Subcutaneous abdominal adipose tissue (tissue), 5 donors: Measurements from ENCODE around the gene VWA1.
"Not testable (repeated sequence)": the region's sequence is repeated elsewhere in the genome, so short reads cannot be mapped to it uniquely, and the experiment has no call there.

Experiments
- H3K27ac ChIP-seq: one replicate; pipeline ENCODE4 v1.7.0; 2013; ENCODE audit warnings: low read depth, mild to moderate bottlenecking, inconsistent platforms, low read length, moderate library complexity
- H3K27me3 ChIP-seq, 5 donors: one replicate each; pipeline ENCODE4 v1.7.0; 2013; ENCODE audit warnings: low read length in 5 of 5, inconsistent platforms in 1 of 5; ENCODE audit not compliant: control insufficient read depth in 5 of 5, insufficient read depth in 4 of 5
- H3K36me3 ChIP-seq, 5 donors: one replicate each; pipeline ENCODE4 v1.7.0; 2013; ENCODE audit warnings: low read length in 5 of 5; ENCODE audit not compliant: control insufficient read depth in 5 of 5, insufficient read depth in 5 of 5
- H3K4me1 ChIP-seq, 5 donors: one replicate each; pipeline ENCODE4 v1.7.0; 2013; ENCODE audit warnings: low read length in 5 of 5, mild to moderate bottlenecking in 3 of 5, moderate library complexity in 1 of 5; ENCODE audit not compliant: control insufficient read depth in 5 of 5, insufficient read depth in 5 of 5
- H3K4me3 ChIP-seq, 5 donors: one replicate each; pipeline ENCODE4 v1.7.0; 2013; ENCODE audit warnings: low read length in 5 of 5, low read depth in 1 of 5
- H3K9ac ChIP-seq, 5 donors: one replicate each; pipeline ENCODE4 v1.7.0; 2013; ENCODE audit warnings: low read length in 5 of 5, mild to moderate bottlenecking in 4 of 5, moderate library complexity in 3 of 5
- H3K9me3 ChIP-seq, 5 donors: one replicate each; pipeline ENCODE4 v1.7.0; 2013; ENCODE audit warnings: low read length in 5 of 5; ENCODE audit not compliant: control insufficient read depth in 5 of 5
- donor health status: healthy.
- donor health status: healthy.
- donor health status: healthy.
- donor health status: healthy.
- donor health status: healthy.

Gene VWA1

GRCh38 chr1:1417396-1417795 is 18.1 kb upstream of the VWA1 start:
- not testable (repeated sequence) for H3K36me3 ChIP-seq, H3K9me3 ChIP-seq, H3K4me3 ChIP-seq, H3K9ac ChIP-seq, H3K27ac ChIP-seq, H3K27me3 ChIP-seq
- peaks cover 0 to 22% (median 18%) of the 10 kb centered on the region in 5 donors for H3K4me1 ChIP-seq

DNA sequence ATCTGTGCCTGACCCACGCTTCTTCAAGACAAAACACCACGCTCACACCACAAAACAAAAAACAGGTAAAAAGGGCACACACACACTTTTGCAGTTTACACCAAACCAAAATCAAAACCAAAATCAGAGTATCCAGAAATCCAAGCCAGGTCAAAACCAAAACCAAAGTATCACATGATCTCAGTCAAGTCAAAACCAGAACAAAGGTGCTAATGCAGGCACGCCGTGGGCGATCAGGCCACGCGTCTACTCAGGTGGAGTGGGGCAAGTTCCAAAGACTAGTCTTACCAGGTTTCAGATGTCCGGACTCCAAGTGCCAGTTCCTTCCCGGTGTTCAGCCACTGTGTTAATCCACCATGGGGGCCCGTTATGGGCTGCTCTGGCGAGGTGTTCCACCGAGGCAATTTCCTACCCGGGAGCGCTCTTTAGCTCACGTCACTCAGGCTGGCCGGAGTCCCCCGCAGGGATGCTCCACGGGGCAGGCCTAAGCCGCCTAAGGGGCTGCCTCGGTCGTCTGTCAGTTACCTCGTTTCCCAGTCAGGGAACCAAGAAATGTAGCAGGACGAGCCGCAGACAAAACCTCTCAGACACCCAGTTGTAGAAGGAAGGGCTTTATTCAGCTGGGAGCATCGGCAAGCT is 17.5 kb upstream of the VWA1 start:
- not testable (repeated sequence) for H3K9ac ChIP-seq, H3K9me3 ChIP-seq, H3K27me3 ChIP-seq, H3K4me3 ChIP-seq, H3K36me3 ChIP-seq, H3K27ac ChIP-seq
- peaks cover 0 to 22% (median 18%) of the 10 kb centered on the region in 5 donors for H3K4me1 ChIP-seq

DNA sequence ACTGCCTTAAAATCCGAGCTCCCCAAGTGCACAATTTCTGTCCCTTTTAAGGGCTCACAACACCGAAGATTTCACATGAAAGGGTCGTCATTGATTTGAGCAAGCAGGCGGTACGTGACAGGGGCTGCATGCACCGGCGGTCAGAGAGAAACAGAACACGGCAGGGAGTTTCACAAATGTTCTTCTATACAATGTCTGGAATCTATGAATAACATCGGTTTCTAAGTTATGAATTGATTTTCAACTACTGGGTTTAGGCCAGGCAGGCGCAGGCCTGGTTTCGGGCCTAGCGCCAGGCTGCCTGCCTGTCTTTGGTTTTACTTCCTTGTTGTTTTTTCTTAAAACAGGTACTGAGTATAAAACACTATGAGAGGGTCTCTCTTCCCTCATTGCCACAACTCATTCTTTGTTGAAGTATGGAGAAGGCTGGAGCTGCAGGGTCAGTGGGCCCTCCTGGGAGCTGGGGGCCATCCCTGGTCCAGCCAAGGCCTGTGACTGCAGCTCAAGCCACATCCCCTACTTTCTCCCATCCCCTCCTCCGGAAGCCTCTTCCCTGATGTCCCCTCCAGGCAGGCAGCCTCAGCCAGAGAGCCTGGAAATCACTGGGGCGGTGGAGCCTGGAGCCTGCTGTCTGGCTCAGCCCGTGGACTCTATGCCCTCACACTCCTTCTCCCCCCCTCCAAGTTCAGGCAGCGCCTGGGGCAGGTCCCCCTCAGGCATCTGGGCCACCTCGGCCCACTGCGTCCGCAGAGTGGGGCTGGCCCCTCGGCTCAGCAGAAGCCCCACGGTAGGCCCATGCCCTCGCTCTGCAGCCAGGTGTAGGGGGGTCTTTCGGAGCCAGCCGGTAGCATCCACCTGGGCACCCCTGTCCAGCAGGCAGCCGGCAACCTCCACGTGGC is 16.8 kb upstream of the VWA1 start:
- no peaks in the 10 kb centered on the region for H3K9me3 ChIP-seq
- peaks cover 0 to 3% (median 0%) of the 10 kb centered on the region in 5 donors for H3K27me3 ChIP-seq
- no peak overlapping the region for H3K27ac ChIP-seq
- peaks cover 0 to 22% (median 18%) of the 10 kb centered on the region in 5 donors for H3K4me1 ChIP-seq
- no peaks in the 10 kb centered on the region for H3K36me3 ChIP-seq
- peak overlapping the region in 2 of 5 donors; percentile 59 to 70 for H3K4me3 ChIP-seq
- peak overlapping the region in 1 of 5 donors; percentile 76 for H3K9ac ChIP-seq

- Histone ChIP-seq H3K27ac (no peak overlapping the region), H3K36me3 (no peaks in the 10 kb centered on the region), H3K4me3 (peak overlapping the region in 4 of 5 donors; percentile 45 to 70 (median 58)), H3K9ac (peak overlapping the region in 3 of 5 donors; percentile 30 to 76 (median 51)), H3K27me3 (peaks cover 0 to 3% (median 0%) of the 10 kb centered on the region in 5 donors), H3K9me3 (no peaks in the 10 kb centered on the region), H3K4me1 (peaks cover 0 to 22% (median 18%) of the 10 kb centered on the region in 5 donors)
Measured at GRCh38 chr1:1419363-1419812, 16.1 kb upstream of the VWA1 start.

DNA sequence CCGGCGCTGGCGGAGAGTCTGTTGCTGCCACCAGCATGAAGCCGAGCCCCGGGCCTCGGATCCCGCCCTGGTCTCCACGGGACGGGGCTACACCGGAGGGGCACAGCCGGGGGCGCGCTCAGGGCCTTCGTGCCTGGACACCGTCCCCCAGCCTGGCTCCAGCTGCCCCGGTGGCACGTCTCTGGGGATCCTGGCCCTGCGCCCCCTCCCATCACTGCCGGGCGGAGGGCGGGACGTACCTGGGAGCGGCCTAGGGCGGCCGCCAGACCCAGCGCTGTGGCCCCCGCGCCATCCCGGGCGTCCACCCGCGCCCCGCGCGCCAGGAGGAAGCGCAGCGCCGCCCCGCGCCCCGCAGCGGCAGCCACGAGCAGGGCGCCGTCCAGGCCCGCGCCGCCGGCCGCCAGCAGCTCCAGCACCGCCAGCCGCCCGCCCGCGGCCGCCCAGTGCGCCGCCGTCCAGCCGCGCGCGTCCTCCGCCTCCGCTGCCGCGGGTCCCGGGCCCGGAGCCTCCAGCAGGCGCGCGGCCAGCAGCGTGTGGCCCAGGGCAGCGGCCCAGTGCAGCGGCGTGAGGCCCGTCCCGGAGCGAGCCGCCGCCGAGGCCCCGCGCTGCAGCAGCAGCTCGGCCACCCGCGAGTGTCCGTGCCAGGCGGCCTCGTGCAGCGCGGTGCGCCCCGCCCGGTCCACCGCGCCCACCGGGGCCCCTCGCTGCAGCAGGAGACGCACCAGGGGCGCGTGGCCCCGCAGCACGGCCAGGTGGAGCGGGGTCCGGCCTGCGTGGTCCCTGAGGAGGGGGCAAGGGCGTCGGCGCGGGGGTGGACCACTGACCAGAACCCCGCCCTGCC is 15.5 kb upstream of the VWA1 start:
- Histone ChIP-seq H3K27me3 (peaks cover 0 to 3% (median 0%) of the 10 kb centered on the region in 5 donors), H3K9ac (peak overlapping the region in 3 of 5 donors; percentile 30 to 76 (median 51)), H3K36me3 (no peaks in the 10 kb centered on the region), H3K4me3 (peak overlapping the region in 4 of 5 donors; percentile 45 to 70 (median 58)), H3K4me1 (peaks cover 0 to 22% (median 18%) of the 10 kb centered on the region in 5 donors), H3K27ac (no peak overlapping the region), H3K9me3 (no peaks in the 10 kb centered on the region)

DNA sequence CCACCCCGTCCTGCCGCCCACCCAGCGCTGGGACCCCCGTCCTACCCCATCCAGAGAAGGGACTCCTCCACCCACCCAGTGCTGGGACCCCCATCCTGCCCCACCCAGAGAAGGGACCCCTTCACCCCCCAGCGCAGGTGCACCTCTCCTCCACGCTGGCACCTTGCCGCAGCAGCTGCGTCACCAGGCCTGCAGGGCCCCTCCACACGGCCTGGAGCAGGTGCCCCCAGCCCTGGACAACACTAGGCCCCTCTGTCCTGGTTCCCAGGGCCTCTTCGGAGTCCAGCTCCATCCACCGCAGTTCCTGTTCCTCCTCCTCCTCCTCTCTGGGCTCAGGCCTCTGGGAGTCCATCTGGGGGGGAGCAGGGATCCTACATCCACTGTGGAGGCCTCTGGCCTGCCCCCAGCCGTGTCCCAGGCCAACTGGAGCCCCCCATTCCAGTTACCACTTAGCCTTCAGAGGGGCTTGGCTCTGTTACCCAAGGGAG is 14.8 kb upstream of the VWA1 start:
- Histone ChIP-seq H3K27me3 (peaks cover 0 to 3% (median under 1%) of the 10 kb centered on the region in 5 donors), H3K9ac (peak overlapping the region in 1 of 5 donors; percentile 41), H3K4me1 (peaks cover 0 to 22% (median 18%) of the 10 kb centered on the region in 5 donors), H3K4me3 (peak overlapping the region in 2 of 5 donors; percentile 18 to 44), H3K9me3 (no peaks in the 10 kb centered on the region), H3K27ac (no peak overlapping the region), H3K36me3 (no peaks in the 10 kb centered on the region)

- Histone ChIP-seq H3K36me3 (no peaks in the 10 kb centered on the region), H3K27ac (no peak within 1 kb of the TSS), H3K27me3 (peaks cover 0 to 7% (median 3%) of the 10 kb centered on the region in 5 donors), H3K9me3 (no peaks in the 10 kb centered on the region), H3K4me3 (peak within 1 kb of the TSS in 4 of 5 donors; percentile 18 to 63 (median 51)), H3K4me1 (peaks cover 0 to 22% (median 18%) of the 10 kb centered on the region in 5 donors), H3K9ac (peak within 1 kb of the TSS in 1 of 5 donors; percentile 41)
Measured at GRCh38 chr1:1421147-1421906, 14.2 kb upstream of the VWA1 start, which contains the start of gene ANKRD65. TSS of gene ANKRD65 (minus strand) at chr1:1421276. CDS start at chr1:1421005, 271 bp downstream.

DNA sequence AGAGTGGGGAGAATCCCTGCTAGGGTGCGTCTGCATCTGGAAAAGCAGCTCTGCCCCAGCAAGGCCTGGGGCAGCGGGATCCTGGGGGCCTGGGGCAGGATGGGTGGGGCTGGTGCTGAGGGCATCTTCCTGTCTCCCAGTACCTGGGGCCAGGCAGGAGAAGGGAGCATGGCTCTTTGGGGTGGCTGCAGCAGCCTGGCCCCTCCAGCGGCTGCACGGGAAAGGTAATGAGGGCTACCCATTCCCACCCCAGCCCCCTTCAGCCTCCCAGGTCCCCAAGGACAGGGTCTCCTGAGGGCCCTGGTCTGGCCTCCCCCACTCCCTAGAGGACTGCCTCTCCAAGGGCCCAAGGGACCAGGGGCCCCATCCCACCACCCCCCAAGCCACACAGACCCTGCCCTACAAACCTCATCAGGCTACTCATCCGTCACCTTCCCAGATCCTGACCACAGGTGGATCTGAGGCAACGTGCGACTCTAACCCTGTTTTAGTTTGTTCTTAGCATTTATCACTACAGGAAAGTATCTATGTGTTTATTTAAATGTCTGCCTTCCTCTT is 13.5 kb upstream of the VWA1 start:
- Histone ChIP-seq H3K27ac (no peak overlapping the region), H3K9me3 (no peaks in the 10 kb centered on the region), H3K4me1 (peaks cover 0 to 22% (median 18%) of the 10 kb centered on the region in 5 donors), H3K9ac (no peak overlapping the region), H3K4me3 (no peak overlapping the region), H3K27me3 (peaks cover 0 to 12% (median 4%) of the 10 kb centered on the region in 5 donors), H3K36me3 (no peaks in the 10 kb centered on the region)
